B cell (primary cell): ENCODE data around the gene CTDSPL.

Experiments
- CTCF ChIP-seq: fragments of 200-600 bp; IDR thresholded peaks from one replicate; pipeline ENCODE4 v1.8.0; 2022; ENCODE audit warnings: antibody characterized with exemption, mild to moderate bottlenecking
- EZH2 ChIP-seq: IDR thresholded peaks from 2 replicates; pipeline ENCODE4 v1.6.1; 2012; ENCODE audit warnings: borderline replicate concordance, low read depth, mild to moderate bottlenecking, moderate library complexity, low read length; ENCODE audit not compliant: insufficient read depth, poor library complexity, severe bottlenecking

- TF ChIP-seq CTCF = no peak
- no peak for TF ChIP-seq EZH2
These were observed 73.6 kb downstream of the CTDSPL start for GRCh38 chr3:37935290-37935668.
